22Rv1 (cell line): ENCODE results near the gene LRRC7.

ENCODE experiments used
- H3K27ac ChIP-seq: fragments of 450-650 bp; 2 replicates; pipeline ENCODE4 v1.5.1; 2017
- CTCF ChIP-seq: fragments of 450-650 bp; IDR thresholded peaks from 2 replicates; pipeline ENCODE4 v1.5.1; 2017; ENCODE audit warnings: mild to moderate bottlenecking
- ZFX ChIP-seq: fragments of 450-650 bp; IDR thresholded peaks from 2 replicates; pipeline ENCODE4 v1.6.1; 2017; ENCODE audit warnings: antibody characterized with exemption, borderline replicate concordance

Gene LRRC7

DNA sequence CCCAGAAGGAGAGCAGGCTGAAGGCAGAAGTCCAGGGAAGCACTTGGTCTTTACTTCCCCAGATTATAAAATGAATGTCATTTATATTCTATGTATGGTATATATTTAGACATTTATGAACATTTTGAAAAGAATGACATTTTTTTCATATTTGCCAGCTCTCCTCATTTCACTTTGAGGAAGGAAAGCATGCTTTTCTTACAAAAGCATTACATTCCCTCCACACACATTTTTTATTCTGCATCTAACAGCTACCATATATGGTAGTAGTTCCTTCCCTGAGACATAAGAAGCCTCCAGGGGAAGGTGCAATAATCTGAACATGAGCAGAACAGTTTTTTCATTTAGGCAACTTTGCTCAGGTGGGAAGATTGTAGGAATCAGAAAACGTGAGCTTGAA, 94.0 kb downstream of the LRRC7 start:
- H3K27ac ChIP-seq = no peak overlapping the region
- no peak for TF ChIP-seq CTCF
- TF ChIP-seq ZFX = no peak

- H3K27ac ChIP-seq = no peak overlapping the region
- TF ChIP-seq CTCF = no peak
- TF ChIP-seq ZFX = no peak
Observed at GRCh38 chr1:69662321-69662720, 94.6 kb downstream of the LRRC7 start.

- TF ChIP-seq ZFX (no peak), CTCF (no peak)
- H3K27ac ChIP-seq = no peak overlapping the region
Observed at GRCh38 chr1:69671363-69672010, 103.8 kb downstream of the LRRC7 start.

DNA sequence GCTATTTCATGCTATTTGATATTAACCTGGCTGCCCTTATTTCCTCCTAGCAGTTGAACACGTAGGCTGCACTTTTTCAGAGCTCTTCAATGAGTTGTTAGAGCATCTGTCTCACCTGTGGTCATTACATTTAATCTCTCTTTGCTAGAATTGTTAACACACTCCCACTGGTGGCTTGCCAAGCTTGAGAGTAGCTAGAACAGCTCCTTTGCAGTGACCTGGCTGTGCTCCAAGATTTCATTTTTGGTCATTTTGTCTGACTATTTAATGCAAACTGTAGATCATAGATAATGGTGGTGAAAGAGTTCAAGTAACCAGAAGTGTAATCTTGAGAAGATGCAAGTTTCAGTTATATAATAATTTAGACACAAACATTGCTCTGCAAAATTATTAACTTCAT, 105.6 kb downstream of the LRRC7 start:
- H3K27ac ChIP-seq = no peak overlapping the region
- TF ChIP-seq ZFX (no peak), CTCF (no peak)

- TF ChIP-seq CTCF = no peak
- TF ChIP-seq ZFX = no peak
Observed at GRCh38 chr1:69679965-69680364, 112.2 kb downstream of the LRRC7 start.

DNA sequence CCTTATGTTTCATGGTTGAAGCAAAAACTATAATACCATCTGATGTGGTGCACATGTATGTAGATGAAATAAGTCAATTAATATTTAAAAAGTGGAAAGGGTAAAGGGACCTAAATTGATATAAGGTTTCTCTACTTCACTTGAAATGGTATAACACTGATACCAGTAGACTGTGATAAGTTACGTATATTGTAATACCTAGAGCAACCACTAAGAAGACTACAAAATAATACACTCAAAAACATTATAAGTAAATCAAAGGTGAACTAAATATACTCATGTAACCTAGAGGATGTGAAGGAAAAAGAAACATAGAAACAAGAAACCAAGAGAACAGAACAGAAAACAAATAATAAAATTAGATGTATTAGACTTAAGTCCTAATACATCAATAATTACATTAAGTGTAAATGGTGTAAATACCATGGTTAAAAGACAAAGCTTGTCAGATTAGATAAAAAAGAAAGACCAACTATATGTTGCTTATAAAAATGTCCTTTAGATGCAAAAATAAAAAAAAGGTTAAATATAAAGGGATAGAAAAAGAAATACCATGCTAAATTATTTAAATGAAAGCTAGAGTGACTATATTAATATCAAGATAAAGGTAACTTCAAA, 118.8 kb downstream of the LRRC7 start:
- TF ChIP-seq ZFX (no peak), CTCF (no peak)
- no peak overlapping the region for H3K27ac ChIP-seq

More at GRCh38 chr1:69679965-69680364, 112.2 kb downstream of the LRRC7 start:
- 0 out of 2 replicates have a peak overlapping the region, but pooled peaks have one; percentile 5 for H3K27ac ChIP-seq

DNA sequence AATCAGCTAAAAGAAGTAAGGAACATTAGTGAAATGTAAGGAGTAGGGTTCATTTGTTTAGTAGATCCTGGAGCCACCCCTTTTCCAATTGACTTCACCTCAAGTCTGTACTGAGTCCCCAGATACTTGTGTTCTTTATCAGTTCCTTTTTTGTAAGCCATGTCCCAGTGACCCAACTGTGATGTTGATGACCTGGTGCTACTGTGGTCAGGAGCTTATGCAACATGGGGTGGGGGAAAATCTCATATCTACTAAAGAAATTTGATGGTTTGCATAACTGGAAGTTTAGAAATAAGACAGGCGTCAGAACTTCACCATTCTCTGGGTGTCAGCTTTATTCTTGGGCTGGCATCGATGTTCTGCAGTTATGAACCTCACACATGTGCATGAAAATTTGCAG, 120.5 kb downstream of the LRRC7 start:
- TF ChIP-seq CTCF (no peak), ZFX (no peak)
- no peak overlapping the region for H3K27ac ChIP-seq
